HG03060 (cell line): ENCODE data around the gene ZNF556.

Experiments used
- ATAC-seq: cut with Tn5 transposase; IDR thresholded peaks from one replicate; pipeline ENCODE4 v1.9.1; 2021; ENCODE audit warnings: low read depth, moderate number of reproducible peaks; ENCODE audit not compliant: unreplicated experiment

The ZNF556 gene

GRCh38 chr19:2867025-2867991 is at the start of gene ZNF556:
Gene ZNF556 (plus strand): TSS chr19:2867335. CDS start chr19:2867422, 87 bp downstream.
- ATAC-seq: no peak

GRCh38 chr19:2819540-2820111 is 47.5 kb upstream of the ZNF556 start, which contains the start of gene ZNF554:
Gene ZNF554 (plus strand): TSS chr19:2819868. CDS start chr19:2820072, 204 bp downstream.
- ATAC-seq: peak; percentile 74

GRCh38 chr19:2820112-2820702 is 46.9 kb upstream of the ZNF556 start:
- no peak for ATAC-seq

GRCh38 chr19:2822846-2823245 is 44.3 kb upstream of the ZNF556 start:
- no peak for ATAC-seq

- ATAC-seq: no peak
These were observed 43.5 kb upstream of the ZNF556 start for GRCh38 chr19:2823646-2824045.

- no peak for ATAC-seq
These were observed 43.0 kb upstream of the ZNF556 start for GRCh38 chr19:2824129-2824528.

GRCh38 chr19:2827022-2827421 is 40.1 kb upstream of the ZNF556 start:
- no peak for ATAC-seq

GRCh38 chr19:2827840-2828489 is 39.2 kb upstream of the ZNF556 start:
- ATAC-seq: no peak

GRCh38 chr19:2834294-2834871 is 32.8 kb upstream of the ZNF556 start:
- ATAC-seq: no peak

- no peak for ATAC-seq
These were observed 29.7 kb upstream of the ZNF556 start for GRCh38 chr19:2837430-2837829.

GRCh38 chr19:2840794-2841791 is 26.0 kb upstream of the ZNF556 start, which contains the start of gene ZNF555:
Gene ZNF555 (plus strand): TSS chr19:2841475. CDS start chr19:2841573, 98 bp downstream.
- peak; percentile 67 for ATAC-seq

GRCh38 chr19:2841855-2842574 is 25.1 kb upstream of the ZNF556 start:
- ATAC-seq: no peak

GRCh38 chr19:2845107-2845506 is 22.0 kb upstream of the ZNF556 start:
- no peak for ATAC-seq

GRCh38 chr19:2846180-2846894 is 20.8 kb upstream of the ZNF556 start:
- ATAC-seq: no peak

- ATAC-seq: no peak
These were observed 19.6 kb upstream of the ZNF556 start for GRCh38 chr19:2847507-2847906.

- ATAC-seq: no peak
These were observed 18.5 kb upstream of the ZNF556 start for GRCh38 chr19:2848616-2849015.

GRCh38 chr19:2850256-2850925 is 16.7 kb upstream of the ZNF556 start:
- ATAC-seq: no peak
